HG03025 (cell line): ENCODE measurements around the gene NRROS.

ENCODE experiments used
- ATAC-seq: cut with Tn5 transposase; IDR thresholded peaks from one replicate; pipeline ENCODE4 v1.9.1; 2021; ENCODE audit warnings: mild to moderate bottlenecking, moderate library complexity; ENCODE audit not compliant: unreplicated experiment, low FRiP score

The NRROS gene

DNA sequence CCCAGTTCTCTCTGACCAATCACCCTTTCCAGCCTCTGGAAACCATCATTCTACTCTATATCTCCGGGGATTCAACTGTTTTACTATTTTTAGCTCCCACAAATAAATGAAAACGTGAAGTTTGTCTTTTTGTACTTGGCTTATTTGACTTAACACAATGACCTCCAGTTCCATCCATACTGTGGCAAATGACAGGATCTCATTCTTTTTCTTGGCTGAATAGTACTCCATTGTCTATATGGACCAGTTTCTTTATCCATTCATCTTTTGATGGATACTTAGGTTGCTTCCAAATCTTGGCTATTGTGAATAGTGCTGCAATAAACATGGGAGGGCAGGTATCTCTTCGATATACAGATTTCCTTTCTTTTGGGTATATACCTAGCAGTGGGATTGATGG is 34.1 kb downstream of the NRROS start:
- ATAC-seq = no peak

DNA sequence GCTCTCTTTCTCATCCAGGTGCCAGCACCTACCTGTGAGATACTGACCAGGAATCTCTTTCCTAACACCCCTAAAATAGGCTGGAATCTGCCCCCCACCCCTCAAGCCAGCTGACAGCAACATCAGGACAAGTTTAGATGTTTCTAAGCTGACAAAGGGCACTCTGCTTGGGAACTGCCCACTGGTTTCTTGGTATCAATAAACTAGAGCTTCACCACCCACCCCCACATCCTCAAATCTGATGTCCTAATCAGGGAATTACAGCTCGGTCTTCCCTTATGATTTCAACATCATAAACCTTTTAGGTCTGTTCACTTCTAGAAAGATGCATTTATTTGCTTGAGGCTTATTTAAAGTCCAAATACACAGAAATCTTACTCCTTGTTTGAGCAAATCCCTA is 37.9 kb downstream of the NRROS start:
- ATAC-seq = no peak

DNA sequence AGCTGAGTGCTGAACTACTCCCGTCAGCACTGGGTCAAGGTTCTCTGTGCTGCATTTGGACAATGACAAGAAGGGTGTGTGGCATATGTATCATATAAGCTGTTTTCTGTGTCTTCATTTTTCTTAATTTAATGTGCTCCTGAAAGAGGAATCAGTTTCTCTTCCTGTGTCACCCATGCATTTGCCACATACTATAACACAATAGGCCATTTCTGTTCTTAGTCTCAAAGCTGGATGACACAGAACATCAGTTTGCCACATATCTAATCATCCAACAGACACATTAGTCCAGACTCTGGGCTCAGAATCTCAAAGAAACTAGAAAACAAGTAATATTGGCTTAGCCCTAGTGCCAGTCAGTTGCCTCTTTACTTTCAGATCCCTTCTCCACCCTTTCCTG is 38.4 kb downstream of the NRROS start:
- no peak for ATAC-seq

DNA sequence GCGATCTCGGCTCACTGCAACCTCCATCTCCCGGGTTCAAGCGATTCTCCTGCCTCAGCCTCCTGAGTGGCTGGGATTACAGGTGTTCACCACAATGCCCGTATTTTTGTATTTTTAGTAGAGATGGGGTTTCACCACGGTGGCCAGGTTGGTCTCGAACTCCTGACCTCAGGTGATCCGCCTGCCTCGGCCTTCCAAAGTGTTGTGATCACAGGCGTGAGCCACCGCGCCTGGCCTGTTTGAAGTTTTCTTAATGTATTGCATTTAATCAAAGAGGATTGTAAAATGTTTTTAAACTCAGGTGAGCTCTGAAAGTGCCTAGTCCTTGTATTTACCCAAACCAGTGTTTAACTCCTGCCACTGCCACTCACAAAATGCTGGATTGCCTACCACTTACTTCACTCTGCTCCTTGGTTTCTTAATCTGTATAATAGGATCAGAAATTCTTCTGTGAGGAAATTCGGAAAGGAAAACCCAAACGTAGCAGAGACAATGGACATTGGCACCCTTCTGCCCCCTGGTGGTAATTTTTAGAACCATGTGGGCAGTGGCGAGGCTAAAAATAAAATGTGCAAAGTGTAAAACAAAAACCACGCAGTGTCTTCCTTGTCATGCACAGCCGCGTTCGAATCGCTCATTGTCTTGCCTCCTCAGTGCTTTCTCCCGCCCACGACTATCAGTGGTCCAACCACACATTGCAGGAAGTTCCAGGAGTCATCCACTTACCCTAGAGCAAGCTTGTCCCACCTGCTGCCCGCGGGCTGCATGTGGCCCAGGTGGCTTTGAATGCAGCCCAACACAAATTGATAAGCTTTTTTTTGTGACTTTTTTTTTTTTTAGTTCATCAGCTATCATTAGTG is 45.3 kb downstream of the NRROS start:
- ATAC-seq = no peak

DNA sequence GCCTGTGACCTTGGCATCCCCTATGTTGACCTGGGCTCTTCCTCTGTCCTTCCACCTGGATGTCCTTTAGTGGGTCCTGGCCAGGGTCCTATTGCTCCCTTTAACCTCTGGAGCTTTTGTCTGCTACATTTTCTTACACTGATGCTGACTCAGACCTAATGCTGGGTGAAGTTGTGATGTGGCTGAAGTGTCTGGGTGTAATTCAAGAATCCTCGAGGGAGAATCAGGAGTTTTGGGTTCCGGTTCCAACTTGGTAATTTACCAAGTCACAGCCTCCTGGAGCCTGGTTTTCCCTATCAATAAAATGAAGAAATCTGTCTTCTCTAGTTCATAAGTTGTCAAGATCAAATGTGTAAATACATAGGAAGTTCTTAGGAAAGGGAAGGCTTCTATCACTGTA is 46.9 kb downstream of the NRROS start:
- ATAC-seq = no peak

DNA sequence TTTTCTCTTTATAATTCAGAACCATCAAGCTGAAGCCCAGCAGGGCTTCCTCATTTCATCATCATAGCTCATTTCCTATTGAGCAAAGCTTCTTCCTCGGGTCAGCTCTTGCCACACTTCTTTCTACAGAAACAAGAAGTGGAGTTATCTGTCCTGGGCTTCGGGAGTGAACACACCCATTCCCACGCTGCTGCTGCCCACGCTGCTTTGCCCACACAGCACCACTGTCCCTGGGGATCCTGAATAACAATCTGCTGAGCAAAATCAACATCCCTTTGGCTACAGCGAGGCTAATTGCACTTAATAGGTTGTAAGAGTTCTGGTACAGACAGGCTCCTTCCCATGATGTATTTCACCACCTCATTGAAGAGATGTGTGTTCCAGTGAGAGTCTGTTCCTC is 48.9 kb downstream of the NRROS start:
- ATAC-seq = no peak

DNA sequence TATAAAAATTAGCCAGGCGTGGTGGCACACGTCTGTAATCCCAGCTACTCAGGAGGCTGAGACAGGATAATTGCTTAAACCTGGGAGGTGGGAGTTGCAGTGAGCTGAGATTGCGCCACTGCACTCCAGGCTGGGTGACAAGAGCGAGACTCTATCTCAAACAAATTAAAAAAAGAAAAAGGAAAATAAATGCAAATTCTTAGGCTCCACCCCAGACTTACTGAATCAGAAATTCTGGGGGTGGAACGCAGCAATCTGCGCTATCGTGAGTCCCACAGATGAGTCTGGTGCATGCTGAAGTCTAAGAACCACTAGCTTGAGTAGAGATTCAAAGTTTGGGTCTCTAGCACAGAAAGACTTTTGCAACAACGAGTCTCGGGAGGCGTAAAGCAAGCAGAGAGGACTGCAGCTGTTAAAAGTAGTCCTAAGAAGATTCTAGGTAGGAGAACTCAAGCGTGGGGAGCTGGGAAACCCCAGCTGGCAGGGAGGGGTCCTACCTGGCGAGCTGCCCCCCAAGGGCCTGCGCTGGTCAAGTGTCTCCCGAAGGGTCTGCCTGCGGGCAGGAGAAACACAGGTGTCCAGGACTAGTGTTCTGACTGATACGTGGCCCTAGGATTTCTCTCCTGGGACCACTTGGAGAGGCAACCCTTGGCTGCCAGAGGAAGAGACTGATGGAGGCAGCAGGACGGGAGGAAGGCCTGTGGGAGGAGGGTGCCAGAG is 50.6 kb downstream of the NRROS start:
- no peak for ATAC-seq

DNA sequence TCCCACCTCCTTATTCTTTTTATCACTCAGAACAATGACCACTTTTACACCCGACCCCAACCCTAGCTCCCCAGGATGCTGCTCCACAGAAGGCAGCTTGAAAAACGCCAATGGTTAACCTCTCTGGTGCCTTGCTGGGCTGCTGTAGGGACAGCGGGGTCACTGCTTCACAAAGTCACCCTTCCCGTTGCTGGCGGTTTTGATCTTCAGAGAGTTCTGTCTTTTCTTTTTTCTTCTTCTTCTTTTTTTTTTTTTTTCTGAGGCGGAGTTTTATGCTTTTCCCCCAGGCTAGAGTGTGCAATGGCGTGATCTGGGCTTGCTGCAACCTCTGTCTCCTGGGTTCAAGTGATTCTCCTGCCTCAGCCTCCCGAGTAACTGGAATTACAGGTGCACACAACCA is 51.9 kb downstream of the NRROS start:
- no peak for ATAC-seq

DNA sequence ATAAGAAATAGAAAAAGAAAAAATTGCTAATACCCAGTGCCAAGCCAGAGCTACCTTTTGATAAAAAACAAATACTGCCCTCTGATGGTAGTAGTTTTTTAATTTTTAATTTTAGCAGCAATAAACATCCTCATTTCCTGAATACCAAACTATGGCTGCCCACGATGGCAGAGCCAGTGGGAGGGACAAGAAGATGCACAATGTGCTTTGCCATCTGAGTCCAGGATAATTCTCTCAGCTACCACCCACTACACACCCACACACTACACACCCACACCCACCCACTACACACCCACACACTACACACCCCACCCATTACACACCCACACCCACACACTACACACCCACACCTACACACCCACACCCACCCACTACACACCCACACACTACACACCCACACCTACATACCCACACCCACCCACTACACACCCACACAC is 54.7 kb downstream of the NRROS start:
- ATAC-seq = no peak

DNA sequence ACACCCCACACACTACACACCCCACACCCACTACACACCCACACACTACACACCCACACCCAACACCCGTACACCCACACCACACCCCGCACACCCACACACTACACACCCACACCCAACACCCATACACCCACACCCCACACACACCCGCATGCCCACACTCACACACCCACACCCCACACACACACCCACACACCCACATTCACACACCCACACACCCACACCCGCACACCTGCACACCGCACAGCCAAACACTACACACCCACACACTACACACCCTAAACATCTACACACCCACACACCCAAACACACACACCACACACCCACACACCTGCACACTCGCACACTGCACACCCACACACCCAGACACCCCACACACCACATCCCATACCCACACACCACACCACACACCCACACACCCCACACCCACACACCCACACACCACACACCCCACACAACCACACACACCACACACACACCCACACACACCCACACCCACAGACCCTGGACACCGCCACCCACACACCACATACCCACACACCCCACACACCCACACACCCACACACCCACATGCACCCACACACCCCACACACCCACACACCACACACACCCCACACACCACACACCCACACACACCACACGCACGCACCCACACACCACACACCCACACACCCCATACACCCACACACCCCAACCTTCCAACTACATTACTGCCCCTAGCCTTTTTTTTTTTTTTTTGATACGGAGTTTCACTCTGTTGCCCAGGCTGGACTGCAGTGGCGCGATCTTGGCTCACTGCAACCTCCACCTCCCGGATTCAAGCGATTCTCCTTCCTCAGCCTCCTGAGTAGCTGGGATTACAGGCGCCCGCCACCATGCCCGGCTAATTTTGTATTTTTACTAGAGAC is 55.7 kb downstream of the NRROS start:
- ATAC-seq = no peak

DNA sequence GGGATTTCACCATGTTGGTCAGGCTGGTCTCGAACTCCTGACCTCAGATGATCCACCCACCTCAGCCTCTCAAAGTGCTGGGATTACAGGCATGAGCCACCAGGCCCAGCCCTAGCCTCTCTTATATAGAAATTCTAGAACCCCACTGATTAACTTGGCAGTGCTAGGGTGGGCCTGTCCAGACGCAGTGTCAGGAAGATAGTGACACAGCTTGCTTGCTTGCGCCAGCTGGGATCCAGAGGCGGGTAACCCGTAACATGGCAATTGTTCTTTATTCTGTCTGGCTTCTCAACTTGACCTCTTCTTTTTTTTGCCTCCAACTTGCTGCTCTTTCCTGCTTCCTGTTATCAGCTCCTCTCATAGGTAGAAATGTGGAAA is 56.3 kb downstream of the NRROS start:
- ATAC-seq = no peak

DNA sequence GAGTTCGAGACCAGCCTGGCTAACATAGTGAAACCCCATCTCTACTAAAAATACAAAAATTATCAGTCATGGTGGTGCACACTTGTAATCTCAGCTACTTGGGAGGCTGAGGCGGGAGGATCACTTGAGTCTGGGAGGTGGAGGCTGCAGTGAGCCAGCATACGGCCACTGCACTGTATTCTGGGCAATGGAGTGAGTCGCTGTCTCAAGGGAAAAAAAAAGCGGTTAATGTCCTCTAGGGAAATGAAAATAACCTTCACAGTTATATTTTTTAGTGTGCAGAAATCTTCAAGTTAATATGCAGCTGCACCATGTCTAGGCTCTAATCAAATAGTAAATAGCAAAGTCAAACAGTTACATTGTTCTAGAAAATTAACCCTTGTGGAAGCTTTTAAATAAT is 57.8 kb downstream of the NRROS start:
- ATAC-seq = no peak

DNA sequence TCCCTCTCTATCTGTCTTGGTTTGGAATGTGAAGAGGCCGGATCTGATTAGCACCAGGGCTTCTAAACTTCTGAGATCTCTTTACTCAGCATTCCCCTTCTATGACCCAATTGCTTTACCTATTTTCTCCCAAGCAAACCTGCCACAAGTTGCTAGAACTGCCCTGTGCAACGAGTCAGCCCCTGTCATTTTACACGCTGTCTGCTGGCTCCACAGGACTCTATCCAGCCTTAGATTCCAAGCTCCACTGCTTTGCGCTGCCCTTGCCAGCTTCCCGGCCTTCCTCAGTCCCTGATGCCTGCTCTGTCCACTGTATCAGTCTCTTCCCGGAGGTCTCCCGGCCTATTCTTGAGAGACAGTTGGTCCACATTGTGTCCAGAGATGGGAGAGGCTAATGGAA is 60.3 kb downstream of the NRROS start:
- no peak for ATAC-seq

DNA sequence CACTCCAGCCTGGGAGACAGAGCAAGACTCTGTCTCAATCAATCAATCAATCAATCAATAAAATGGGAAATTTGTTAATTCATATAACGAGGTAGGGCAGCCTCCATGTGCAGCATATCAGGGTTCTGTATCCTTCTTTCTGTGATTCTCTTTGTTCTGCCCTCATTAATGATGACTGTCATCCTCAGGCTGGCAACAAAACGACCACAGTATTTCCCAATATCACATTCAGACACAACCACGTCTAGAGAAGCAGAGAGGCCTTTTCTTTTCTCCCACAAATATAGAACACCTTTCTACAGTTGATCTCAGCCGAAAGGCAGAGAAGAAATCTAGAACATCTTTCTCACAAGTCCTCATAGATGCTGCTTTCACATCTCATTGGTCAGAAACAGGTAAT is 61.3 kb downstream of the NRROS start:
- ATAC-seq = no peak

DNA sequence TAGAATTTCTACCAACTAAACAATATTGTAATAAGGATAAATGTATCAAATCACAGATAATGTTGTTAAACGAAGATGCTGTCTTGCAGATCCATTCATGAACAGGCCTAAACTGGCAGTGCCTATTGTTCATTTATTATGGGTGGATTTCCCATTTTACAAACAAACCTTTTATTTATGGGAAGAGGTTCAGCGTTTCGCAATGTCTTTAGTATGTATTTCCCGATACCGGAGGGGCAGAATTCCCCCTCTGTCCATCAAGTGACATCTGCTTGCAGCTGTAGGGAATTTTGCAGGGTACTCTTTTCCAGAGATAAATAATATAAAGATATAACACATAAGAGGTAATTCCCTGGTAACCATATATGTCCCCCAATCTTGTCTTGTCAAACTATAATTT is 66.8 kb downstream of the NRROS start:
- ATAC-seq = no peak

DNA sequence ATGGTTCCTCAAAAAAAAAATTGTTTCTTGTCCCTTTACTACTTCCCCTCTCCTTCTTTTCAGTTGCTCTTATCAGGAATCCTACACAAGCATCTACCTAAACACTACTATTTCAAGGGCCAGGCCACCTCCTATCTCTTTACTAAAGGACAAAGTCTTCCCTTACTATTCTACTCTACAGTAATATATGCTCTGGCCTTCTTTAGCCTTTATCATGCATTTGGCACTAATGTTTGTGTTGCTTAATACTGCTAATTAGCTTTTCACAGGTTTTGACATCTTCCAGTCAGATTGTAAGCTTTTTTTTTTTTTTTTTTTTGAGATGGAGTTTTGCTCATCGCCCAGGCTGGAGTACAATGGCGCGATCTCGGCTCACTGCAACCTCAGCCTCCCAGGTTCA is 67.2 kb downstream of the NRROS start:
- no peak for ATAC-seq

DNA sequence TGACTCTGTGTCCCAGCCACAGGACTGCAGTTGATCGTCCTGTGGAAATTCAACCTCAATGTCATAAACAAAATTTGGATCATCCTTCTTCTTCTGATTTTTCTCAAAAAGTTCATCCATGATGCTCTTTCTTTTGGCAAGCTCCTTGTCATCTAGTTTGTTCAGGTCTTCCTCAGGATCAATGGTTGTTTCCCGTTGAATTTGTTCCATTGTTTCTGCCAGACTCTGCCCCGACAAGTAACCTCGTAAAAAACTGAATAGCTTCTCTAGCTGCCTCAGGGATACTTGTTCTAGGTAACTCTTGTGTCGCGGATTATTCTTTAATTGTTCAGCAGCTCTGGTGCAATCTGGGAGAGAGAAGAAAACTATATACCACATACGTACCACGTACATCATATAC is 68.1 kb downstream of the NRROS start:
- no peak for ATAC-seq

DNA sequence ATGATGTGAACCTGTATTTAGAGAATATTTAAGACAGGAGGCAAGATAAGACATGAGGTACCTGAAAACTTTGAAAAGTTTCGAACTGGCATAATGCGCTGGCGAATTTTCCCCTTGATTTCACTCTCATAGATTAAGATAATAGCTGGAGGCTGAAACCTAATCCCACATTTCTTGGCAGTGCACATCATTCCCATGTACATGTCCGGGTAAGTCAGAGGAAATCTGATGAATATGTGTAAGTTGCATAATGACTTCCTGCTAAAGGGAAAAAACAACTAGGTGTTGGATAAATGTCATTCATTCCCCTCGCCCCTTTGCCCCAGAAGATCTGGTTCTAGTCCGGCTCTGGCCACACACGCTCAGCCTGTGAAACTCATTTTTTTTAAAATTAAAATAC is 69.0 kb downstream of the NRROS start:
- ATAC-seq = no peak
